C4-2B (cell line): ENCODE measurements around the gene IL12RB2.

Experiments
- CTCF ChIP-seq: fragments of 450-650 bp; conservative IDR thresholded peaks from 2 replicates; pipeline ENCODE4 v1.5.1; 2017; ENCODE audit warnings: mild to moderate bottlenecking
- ZFX ChIP-seq: fragments of 450-650 bp; IDR thresholded peaks from 2 replicates; pipeline ENCODE4 v1.6.1; 2017

- TF ChIP-seq CTCF (no peak), ZFX (no peak)
Observed at GRCh38 chr1:67371681-67372080, 64.0 kb downstream of the IL12RB2 start.
